Mesenchymal stem cell (in vitro differentiated cells and primary cell): ENCODE measurements around the gene TRPV2.
A peak's percentile ranks its signal among the peaks of the same experiment; 100 is the strongest.

Experiments
- DNase-seq: peaks from one replicate; pipeline ENCODE4 v3.0.0-alpha.2; 2013
- H2AFZ ChIP-seq: one replicate; pipeline ENCODE4 v1.6.1; 2013; ENCODE audit warnings: low read depth, mild to moderate bottlenecking, control low read depth, inconsistent platforms, low read length, moderate library complexity
- H2AK5ac ChIP-seq: 2 replicates; pipeline ENCODE4 v1.6.1; 2013; ENCODE audit warnings: low read length, moderate library complexity, mild to moderate bottlenecking, inconsistent platforms; ENCODE audit not compliant: severe bottlenecking
- H2BK120ac ChIP-seq: one replicate; pipeline ENCODE4 v1.6.1; 2013; ENCODE audit warnings: low read depth, mild to moderate bottlenecking, inconsistent platforms, low read length, moderate library complexity
- H2BK12ac ChIP-seq, 2 experiments: one replicate each; pipeline ENCODE4 v1.6.1; 2013; ENCODE audit warnings: inconsistent platforms in 2 of 2, low read length in 2 of 2, mild to moderate bottlenecking in 2 of 2, moderate library complexity in 2 of 2, control low read depth in 1 of 2
- H2BK15ac ChIP-seq: one replicate; pipeline ENCODE4 v1.6.1; 2013; ENCODE audit warnings: mild to moderate bottlenecking, low read depth, inconsistent platforms; ENCODE audit not compliant: poor library complexity, severe bottlenecking
- H2BK5ac ChIP-seq: 2 replicates; pipeline ENCODE4 v1.6.1; 2013; ENCODE audit warnings: low read depth, mild to moderate bottlenecking, low read length, control low read depth, inconsistent platforms; ENCODE audit not compliant: poor library complexity, severe bottlenecking
- H3K14ac ChIP-seq, 2 experiments: one replicate each; pipeline ENCODE4 v1.6.1; 2013; ENCODE audit warnings: inconsistent platforms in 2 of 2, low read length in 2 of 2, control low read depth in 1 of 2, mild to moderate bottlenecking in 1 of 2, moderate library complexity in 1 of 2
- H3K18ac ChIP-seq, 2 experiments: one replicate each; pipeline ENCODE4 v1.6.1; 2013; ENCODE audit warnings: inconsistent platforms in 2 of 2, low read length in 2 of 2, control low read depth in 1 of 2, low read depth in 1 of 2, mild to moderate bottlenecking in 1 of 2
- H3K23ac ChIP-seq, 2 experiments: one replicate each; pipeline ENCODE4 v1.6.1; 2013; ENCODE audit warnings: inconsistent platforms in 2 of 2, low read length in 2 of 2, mild to moderate bottlenecking in 2 of 2, moderate library complexity in 2 of 2, control low read depth in 1 of 2
- H3K27ac ChIP-seq: 2 replicates; pipeline ENCODE4 v1.5.1; 2013; ENCODE audit warnings: mild to moderate bottlenecking, moderate library complexity, low read length, control low read depth, inconsistent platforms; ENCODE audit not compliant: poor library complexity, severe bottlenecking
- H3K27me3 ChIP-seq, 2 experiments: 2 replicates each; pipeline versions ENCODE4 v1.6.1 to v1.7.0; 2013; ENCODE audit warnings: low read length in 2 of 2, mild to moderate bottlenecking in 2 of 2, moderate library complexity in 2 of 2, control low read depth in 1 of 2, inconsistent platforms in 1 of 2; ENCODE audit not compliant: control insufficient read depth in 1 of 2, insufficient read depth in 1 of 2
- H3K36me3 ChIP-seq, 2 experiments: 2 replicates each; pipeline versions ENCODE4 v1.6.1 to v1.7.0; 2013; ENCODE audit warnings: low read length in 2 of 2, control low read depth in 1 of 2, inconsistent platforms in 1 of 2, low read depth in 1 of 2, mild to moderate bottlenecking in 1 of 2; ENCODE audit not compliant: insufficient read depth in 2 of 2, control insufficient read depth in 1 of 2
- H3K4ac ChIP-seq, 2 experiments: one replicate each; pipeline ENCODE4 v1.6.1; 2013; ENCODE audit warnings: inconsistent platforms in 2 of 2, low read length in 2 of 2, mild to moderate bottlenecking in 2 of 2, moderate library complexity in 2 of 2, control low read depth in 1 of 2, low read depth in 1 of 2
- H3K4me1 ChIP-seq: 2 replicates; pipeline ENCODE4 v1.6.1; 2013; ENCODE audit warnings: low read depth, low read length, control low read depth; ENCODE audit not compliant: control insufficient read depth, insufficient read depth
- H3K4me2 ChIP-seq: 2 replicates; pipeline ENCODE4 v1.6.1; 2013; ENCODE audit warnings: low read length, mild to moderate bottlenecking, inconsistent platforms; ENCODE audit not compliant: poor library complexity, severe bottlenecking
- H3K4me3 ChIP-seq, 2 experiments: 2 replicates each; pipeline versions ENCODE4 v1.5.1 to v1.7.0; 2013; ENCODE audit warnings: low read length in 2 of 2, mild to moderate bottlenecking in 2 of 2, control low read depth in 1 of 2, low read depth in 1 of 2; ENCODE audit not compliant: insufficient read depth in 1 of 2
- H3K79me1 ChIP-seq: replicated peaks from 2 replicates; pipeline ENCODE4 v1.6.1; 2013; ENCODE audit warnings: mild to moderate bottlenecking, control low read depth, low read length, inconsistent platforms; ENCODE audit not compliant: poor library complexity, severe bottlenecking
- H3K9ac ChIP-seq: 2 replicates; pipeline ENCODE4 v1.7.0; 2013; ENCODE audit warnings: mild to moderate bottlenecking, low read length, moderate library complexity
- H3K9me3 ChIP-seq: 2 replicates; pipeline ENCODE4 v1.7.0; 2013; ENCODE audit warnings: mild to moderate bottlenecking, low read length; ENCODE audit not compliant: control insufficient read depth
- H4K8ac ChIP-seq: one replicate; pipeline ENCODE4 v1.6.1; 2013; ENCODE audit warnings: inconsistent platforms, mild to moderate bottlenecking, low read length, moderate library complexity
- H4K91ac ChIP-seq: one replicate; pipeline ENCODE4 v1.6.1; 2013; ENCODE audit warnings: mild to moderate bottlenecking, low read length, inconsistent platforms
- WGBS: methylation state at CpG from one replicate; pipeline ENCODE4 v1.1.7; 2013; ENCODE audit warnings: mixed read lengths; 5-methylcytosine and 5-hydroxymethylcytosine counted together

TRPV2 gene

GRCh38 chr17:16470265-16470664, 54.9 kb downstream of the TRPV2 start:
- Histone ChIP-seq H2BK120ac (no peak overlapping the region), H3K27me3 (peaks cover 0 to 13% of the 10 kb centered on the region in 2 experiments), H2AFZ (no peak overlapping the region), H3K18ac (no peak overlapping the region), H3K9me3 (no peaks in the 10 kb centered on the region), H3K4me1 (peaks cover 7% of the 10 kb centered on the region), H4K8ac (no peak overlapping the region), H3K36me3 (no peaks in the 10 kb centered on the region), H3K4ac (no peak overlapping the region), H3K27ac (no peak overlapping the region), H3K4me2 (no peak overlapping the region), H2BK12ac (no peak overlapping the region), H3K4me3 (no peak overlapping the region), H3K23ac (no peak overlapping the region), H4K91ac (no peak overlapping the region), H2BK5ac (no peak overlapping the region), H3K9ac (peak overlapping the region; percentile 29), H2AK5ac (no peak overlapping the region), H3K14ac (no peak overlapping the region), H2BK15ac (no peak overlapping the region), H3K79me1 (no peaks in the 10 kb centered on the region)
- no peak for DNase-seq
- 92% methylated on average over 11 of the region's 11 CpGs for WGBS

DNA sequence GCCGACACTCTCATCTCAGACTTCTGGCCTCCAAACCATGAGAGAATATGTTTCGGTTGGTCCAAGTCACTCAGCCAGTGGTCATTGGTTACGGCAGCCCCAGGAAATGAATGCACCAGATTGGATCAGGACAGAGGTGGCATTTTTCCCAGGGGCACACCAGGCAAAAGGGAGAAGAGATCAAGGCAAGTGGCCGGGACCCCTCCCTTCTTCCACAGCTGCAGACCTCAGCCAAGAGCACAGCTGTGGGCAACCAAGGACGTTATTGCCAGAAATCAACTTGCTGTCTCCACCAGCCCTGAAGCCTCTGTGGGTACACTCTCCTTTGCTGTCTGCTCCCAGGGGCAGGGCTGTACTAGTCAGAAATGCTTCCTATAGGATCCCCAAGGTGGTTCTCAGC, 55.9 kb downstream of the TRPV2 start:
- no peaks in the 10 kb centered on the region for H3K36me3 ChIP-seq
- no peak overlapping the region for H3K4me2 ChIP-seq
- no peak overlapping the region for H3K18ac ChIP-seq
- no peak overlapping the region for H3K14ac ChIP-seq
- H3K23ac ChIP-seq = no peak overlapping the region
- H2BK12ac ChIP-seq = no peak overlapping the region
- H2AK5ac ChIP-seq = no peak overlapping the region
- 96% methylated on average over 5 of the region's 5 CpGs for WGBS
- H2BK120ac ChIP-seq = no peak overlapping the region
- H3K9me3 ChIP-seq = no peaks in the 10 kb centered on the region
- no peaks in the 10 kb centered on the region for H3K79me1 ChIP-seq
- H4K91ac ChIP-seq = no peak overlapping the region
- no peak overlapping the region for H2BK15ac ChIP-seq
- H3K27me3 ChIP-seq = peaks cover 0 to 13% of the 10 kb centered on the region in 2 experiments
- DNase-seq = no peak
- no peak overlapping the region for H2AFZ ChIP-seq
- no peak overlapping the region for H3K4me3 ChIP-seq
- no peak overlapping the region for H2BK5ac ChIP-seq
- no peak overlapping the region for H3K9ac ChIP-seq
- H3K27ac ChIP-seq = no peak overlapping the region
- H3K4ac ChIP-seq = no peak overlapping the region
- H3K4me1 ChIP-seq = peaks cover 7% of the 10 kb centered on the region
- no peak overlapping the region for H4K8ac ChIP-seq

- Histone ChIP-seq H3K79me1 (no peaks in the 10 kb centered on the region), H4K91ac (no peak overlapping the region), H3K9ac (peak overlapping the region; percentile 9), H3K18ac (no peak overlapping the region), H2BK5ac (no peak overlapping the region), H3K4me3 (no peak overlapping the region), H4K8ac (no peak overlapping the region), H2BK15ac (no peak overlapping the region), H3K36me3 (no peaks in the 10 kb centered on the region), H3K27ac (no peak overlapping the region), H3K23ac (no peak overlapping the region), H2BK12ac (no peak overlapping the region), H3K27me3 (peaks cover 0 to 13% of the 10 kb centered on the region in 2 experiments), H2AK5ac (no peak overlapping the region), H3K4ac (no peak overlapping the region), H2BK120ac (no peak overlapping the region), H3K14ac (no peak overlapping the region), H3K9me3 (no peaks in the 10 kb centered on the region), H3K4me2 (no peak overlapping the region), H2AFZ (no peak overlapping the region), H3K4me1 (peaks cover 14% of the 10 kb centered on the region)
- WGBS = 81% methylated on average over 5 of the region's 6 CpGs
- no peak for DNase-seq
Measured at GRCh38 chr17:16472539-16472938, 57.2 kb downstream of the TRPV2 start.

- H3K4ac ChIP-seq = no peak overlapping the region
- WGBS = 83% methylated on average over 20 of the region's 20 CpGs
Measured at GRCh38 chr17:16473044-16474011, 58.0 kb downstream of the TRPV2 start.

More at GRCh38 chr17:16473044-16474011, 58.0 kb downstream of the TRPV2 start:
- Histone ChIP-seq H2AK5ac (peak overlapping the region; percentile 37), H4K8ac (no peak overlapping the region), H2BK120ac (no peak overlapping the region), H2BK12ac (peak overlapping the region in 1 of 2 experiments; percentile 12), H3K9ac (no peak overlapping the region), H3K4me2 (no peak overlapping the region), H2BK5ac (no peak overlapping the region), H3K23ac (no peak overlapping the region), H4K91ac (no peak overlapping the region), H3K14ac (no peak overlapping the region), H3K27me3 (peaks cover 0 to 13% of the 10 kb centered on the region in 2 experiments), H3K79me1 (no peaks in the 10 kb centered on the region), H2AFZ (no peak overlapping the region), H2BK15ac (no peak overlapping the region), H3K4me1 (peaks cover 18% of the 10 kb centered on the region), H3K4me3 (no peak overlapping the region), H3K27ac (no peak overlapping the region), H3K36me3 (no peaks in the 10 kb centered on the region), H3K9me3 (no peaks in the 10 kb centered on the region), H3K18ac (no peak overlapping the region)
- no peak for DNase-seq
